ENCODE results near the gene FOXI1. TPM values are rescaled to one million over a fixed set of nuclear protein-coding genes. Genes with fewer than 3 reads are reported as not detected.

The FOXI1 gene
- total RNA-seq, 1 donor from 2014 or later: not detected

GRCh38 chr5:170120576-170120975 is 14.9 kb downstream of the FOXI1 start:
- no peaks in the 10 kb centered on the region for H3K36me3 Mint-ChIP-seq (ENCODE audit: unreplicated experiment)
- H3K27me3 Mint-ChIP-seq (ENCODE audit: unreplicated experiment): peaks cover 2% of the 10 kb centered on the region
- H3K4me3 Mint-ChIP-seq (ENCODE audit: unreplicated experiment): no peak overlapping the region
- no peak for TF ChIP-seq CTCF (IDR thresholded peaks at IDR 0.05; ENCODE audit: partially characterized antibody, unreplicated experiment)
- no peak for DNase-seq
- H3K27ac Mint-ChIP-seq (ENCODE audit: unreplicated experiment): no peak overlapping the region
- no peaks in the 10 kb centered on the region for H3K4me1 Mint-ChIP-seq (ENCODE audit: low read depth, unreplicated experiment)
- no peaks in the 10 kb centered on the region for H3K9me3 Mint-ChIP-seq (ENCODE audit: unreplicated experiment)

- Mint-ChIP-seq H3K4me1 (ENCODE audit: low read depth, unreplicated experiment) (no peaks in the 10 kb centered on the region), H3K27ac (ENCODE audit: unreplicated experiment) (no peak overlapping the region), H3K4me3 (ENCODE audit: unreplicated experiment) (no peak overlapping the region), H3K27me3 (ENCODE audit: unreplicated experiment) (peaks cover 2% of the 10 kb centered on the region), H3K36me3 (ENCODE audit: unreplicated experiment) (no peaks in the 10 kb centered on the region), H3K9me3 (ENCODE audit: unreplicated experiment) (no peaks in the 10 kb centered on the region)
- no peak for DNase-seq
- no peak for TF ChIP-seq CTCF (IDR thresholded peaks at IDR 0.05; ENCODE audit: partially characterized antibody, unreplicated experiment)
These were observed 15.6 kb downstream of the FOXI1 start for GRCh38 chr5:170121321-170121720.

GRCh38 chr5:170126061-170126460 is 20.4 kb downstream of the FOXI1 start:
- H3K4me1 Mint-ChIP-seq (ENCODE audit: low read depth, unreplicated experiment): no peaks in the 10 kb centered on the region
- peaks cover 5% of the 10 kb centered on the region for H3K36me3 Mint-ChIP-seq (ENCODE audit: unreplicated experiment)
- H3K27ac Mint-ChIP-seq (ENCODE audit: unreplicated experiment): no peak overlapping the region

GRCh38 chr5:170126626-170127025 is 20.9 kb downstream of the FOXI1 start:
- TF ChIP-seq CTCF (IDR thresholded peaks at IDR 0.05; ENCODE audit: partially characterized antibody, unreplicated experiment): no peak
- DNase-seq: no peak
- no peaks in the 10 kb centered on the region for H3K9me3 Mint-ChIP-seq (ENCODE audit: unreplicated experiment)
- H3K4me1 Mint-ChIP-seq (ENCODE audit: low read depth, unreplicated experiment): no peaks in the 10 kb centered on the region
- peaks cover 5% of the 10 kb centered on the region for H3K36me3 Mint-ChIP-seq (ENCODE audit: unreplicated experiment)
- H3K4me3 Mint-ChIP-seq (ENCODE audit: unreplicated experiment): no peak overlapping the region
- no peaks in the 10 kb centered on the region for H3K27me3 Mint-ChIP-seq (ENCODE audit: unreplicated experiment)
- H3K27ac Mint-ChIP-seq (ENCODE audit: unreplicated experiment): no peak overlapping the region

More at GRCh38 chr5:170126061-170126460, 20.4 kb downstream of the FOXI1 start:
- H3K27me3 Mint-ChIP-seq (ENCODE audit: unreplicated experiment): no peaks in the 10 kb centered on the region
- TF ChIP-seq CTCF (IDR thresholded peaks at IDR 0.05; ENCODE audit: partially characterized antibody, unreplicated experiment): no peak
- H3K9me3 Mint-ChIP-seq (ENCODE audit: unreplicated experiment): no peaks in the 10 kb centered on the region
- DNase-seq: no peak
- H3K4me3 Mint-ChIP-seq (ENCODE audit: unreplicated experiment): no peak overlapping the region

GRCh38 chr5:170131235-170131634 is 25.5 kb downstream of the FOXI1 start:
- no peak for TF ChIP-seq CTCF (IDR thresholded peaks at IDR 0.05; ENCODE audit: partially characterized antibody, unreplicated experiment)
- Mint-ChIP-seq H3K36me3 (ENCODE audit: unreplicated experiment) (peaks cover 5% of the 10 kb centered on the region), H3K27ac (ENCODE audit: unreplicated experiment) (no peak overlapping the region), H3K4me1 (ENCODE audit: low read depth, unreplicated experiment) (no peaks in the 10 kb centered on the region), H3K9me3 (ENCODE audit: unreplicated experiment) (peaks cover 2% of the 10 kb centered on the region), H3K4me3 (ENCODE audit: unreplicated experiment) (no peak overlapping the region), H3K27me3 (ENCODE audit: unreplicated experiment) (no peaks in the 10 kb centered on the region)
- DNase-seq: no peak
